GM21381 (cell line): ENCODE results near the gene ELP4.
"Not testable (repeated sequence)": the region's sequence is repeated elsewhere in the genome, so short reads cannot be mapped to it uniquely, and the experiment has no call there.

ENCODE experiments used
- ATAC-seq: cut with Tn5 transposase; IDR thresholded peaks from one replicate; pipeline ENCODE4 v1.9.1; 2021; ENCODE audit warnings: mild to moderate bottlenecking, moderate library complexity; ENCODE audit not compliant: unreplicated experiment

ELP4 gene

GRCh38 chr11:31641477-31642062 lies 132.0 kb downstream of the ELP4 start:
- ATAC-seq = no peak

- no peak for ATAC-seq
These were observed 134.3 kb downstream of the ELP4 start for GRCh38 chr11:31643857-31644256.

- no peak for ATAC-seq
These were observed 136.2 kb downstream of the ELP4 start for GRCh38 chr11:31645747-31646146.

- ATAC-seq = no peak
These were observed 136.6 kb downstream of the ELP4 start for GRCh38 chr11:31646216-31646615.

GRCh38 chr11:31649129-31649966 lies 139.8 kb downstream of the ELP4 start:
- ATAC-seq = no peak

GRCh38 chr11:31651208-31651607 lies 141.6 kb downstream of the ELP4 start:
- no peak for ATAC-seq

- ATAC-seq = peak; percentile 66
These were observed 142.3 kb downstream of the ELP4 start for GRCh38 chr11:31651822-31652221.

GRCh38 chr11:31652528-31652927 lies 143.0 kb downstream of the ELP4 start:
- peak; percentile 76 for ATAC-seq

GRCh38 chr11:31655483-31655882 lies 145.9 kb downstream of the ELP4 start:
- no peak for ATAC-seq

- no peak for ATAC-seq
These were observed 146.5 kb downstream of the ELP4 start for GRCh38 chr11:31656051-31656450.

GRCh38 chr11:31657091-31657490 lies 147.5 kb downstream of the ELP4 start:
- no peak for ATAC-seq

GRCh38 chr11:31664129-31664528 lies 154.6 kb downstream of the ELP4 start:
- no peak for ATAC-seq

- no peak for ATAC-seq
These were observed 155.4 kb downstream of the ELP4 start for GRCh38 chr11:31664954-31665353.

- ATAC-seq = no peak
These were observed 162.1 kb downstream of the ELP4 start for GRCh38 chr11:31671681-31672080.

- ATAC-seq = not testable (repeated sequence)
These were observed 163.5 kb downstream of the ELP4 start for GRCh38 chr11:31673108-31673507.

- no peak for ATAC-seq
These were observed 166.9 kb downstream of the ELP4 start for GRCh38 chr11:31676280-31676982.

GRCh38 chr11:31680770-31681169 lies 171.2 kb downstream of the ELP4 start:
- ATAC-seq = no peak

- ATAC-seq = no peak
These were observed 177.7 kb downstream of the ELP4 start for GRCh38 chr11:31687256-31687655.

- no peak for ATAC-seq
These were observed 178.3 kb downstream of the ELP4 start for GRCh38 chr11:31687861-31688260.

- no peak for ATAC-seq
These were observed 180.0 kb downstream of the ELP4 start for GRCh38 chr11:31689559-31689958.

GRCh38 chr11:31690041-31690440 lies 180.5 kb downstream of the ELP4 start:
- no peak for ATAC-seq

GRCh38 chr11:31690516-31690915 lies 180.9 kb downstream of the ELP4 start:
- no peak for ATAC-seq
